Measurements from ENCODE around the gene PEX19.

DNA sequence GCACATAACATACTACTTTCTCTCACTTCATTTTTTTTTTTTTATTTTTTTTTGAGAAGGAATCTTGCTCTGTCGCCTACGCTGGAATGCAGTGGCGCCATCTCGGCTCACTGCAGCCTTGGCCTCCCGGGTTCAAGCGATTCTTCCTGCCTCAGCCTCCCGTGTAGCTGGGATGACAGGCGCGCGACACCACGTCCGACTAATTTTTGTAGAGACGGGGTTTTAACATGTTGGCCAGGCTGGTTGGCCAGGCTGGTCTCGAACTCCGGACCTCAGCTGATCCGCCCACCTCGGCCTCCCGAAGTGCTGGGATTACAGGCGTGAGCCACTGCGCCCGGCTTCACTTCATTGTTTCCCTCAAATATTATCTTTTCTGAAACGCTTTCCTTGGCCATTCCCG, 573 bp upstream of the PEX19 start:
- TF ChIP-seq, protein P1, sequence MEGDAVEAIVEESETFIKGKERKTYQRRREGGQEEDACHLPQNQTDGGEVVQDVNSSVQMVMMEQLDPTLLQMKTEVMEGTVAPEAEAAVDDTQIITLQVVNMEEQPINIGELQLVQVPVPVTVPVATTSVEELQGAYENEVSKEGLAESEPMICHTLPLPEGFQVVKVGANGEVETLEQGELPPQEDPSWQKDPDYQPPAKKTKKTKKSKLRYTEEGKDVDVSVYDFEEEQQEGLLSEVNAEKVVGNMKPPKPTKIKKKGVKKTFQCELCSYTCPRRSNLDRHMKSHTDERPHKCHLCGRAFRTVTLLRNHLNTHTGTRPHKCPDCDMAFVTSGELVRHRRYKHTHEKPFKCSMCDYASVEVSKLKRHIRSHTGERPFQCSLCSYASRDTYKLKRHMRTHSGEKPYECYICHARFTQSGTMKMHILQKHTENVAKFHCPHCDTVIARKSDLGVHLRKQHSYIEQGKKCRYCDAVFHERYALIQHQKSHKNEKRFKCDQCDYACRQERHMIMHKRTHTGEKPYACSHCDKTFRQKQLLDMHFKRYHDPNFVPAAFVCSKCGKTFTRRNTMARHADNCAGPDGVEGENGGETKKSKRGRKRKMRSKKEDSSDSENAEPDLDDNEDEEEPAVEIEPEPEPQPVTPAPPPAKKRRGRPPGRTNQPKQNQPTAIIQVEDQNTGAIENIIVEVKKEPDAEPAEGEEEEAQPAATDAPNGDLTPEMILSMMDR (IDR thresholded peaks at IDR 0.05; ENCODE audit: low read depth, low read length), result no peak
- TF ChIP-seq POLR2A (IDR thresholded peaks at IDR 0.05; ENCODE audit: extremely low read depth, insufficient read length) (no peak), MYC (IDR thresholded peaks at IDR 0.05; ENCODE audit: low read depth, low read length) (no peak)
- TF ChIP-seq, protein P2, sequence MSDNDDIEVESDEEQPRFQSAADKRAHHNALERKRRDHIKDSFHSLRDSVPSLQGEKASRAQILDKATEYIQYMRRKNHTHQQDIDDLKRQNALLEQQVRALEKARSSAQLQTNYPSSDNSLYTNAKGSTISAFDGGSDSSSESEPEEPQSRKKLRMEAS (IDR thresholded peaks at IDR 0.05; ENCODE audit: low read depth, low read length), result no peak
